ENCODE data around the gene ATP1A4.

Gene ATP1A4

DNA sequence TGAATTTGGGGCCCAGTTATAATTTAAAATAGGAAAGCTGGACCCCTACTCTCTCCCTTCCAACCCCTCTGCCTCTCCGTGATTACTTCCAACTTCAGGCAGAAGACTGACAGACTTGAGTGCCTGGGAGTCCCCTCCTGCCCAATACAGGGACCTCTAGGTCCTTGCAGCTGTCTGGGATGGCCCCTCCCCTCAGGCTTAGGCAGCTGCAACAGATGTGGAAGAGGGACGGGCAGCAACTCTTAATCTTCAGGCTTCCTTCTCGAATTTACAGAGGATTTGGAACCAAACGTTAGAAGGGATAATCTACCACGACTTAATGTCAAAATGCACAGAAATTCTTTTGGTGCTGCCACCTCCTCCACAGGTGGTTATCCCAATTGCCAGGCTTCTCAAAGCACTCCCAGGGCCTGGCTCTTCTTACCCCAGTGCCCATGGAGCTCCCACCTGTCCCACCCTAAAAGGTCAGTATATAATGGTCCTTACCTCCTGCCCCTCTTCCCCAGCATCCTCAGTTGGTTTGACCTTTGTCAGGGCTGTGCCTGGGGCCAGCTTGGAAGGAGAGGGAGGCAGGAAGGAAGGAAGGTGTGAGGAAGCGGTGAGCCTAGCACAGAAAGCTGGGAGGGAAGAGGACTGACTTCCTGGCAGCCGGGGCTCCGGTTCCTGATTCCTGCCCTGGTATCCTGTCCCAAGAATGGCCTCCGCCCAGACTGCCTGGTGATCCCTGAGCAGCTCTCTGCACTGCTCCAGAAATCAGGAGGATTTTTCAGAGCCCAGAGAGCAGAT is 56.6 kb downstream of the ATP1A4 start:
- no peak for DNase-seq

DNA sequence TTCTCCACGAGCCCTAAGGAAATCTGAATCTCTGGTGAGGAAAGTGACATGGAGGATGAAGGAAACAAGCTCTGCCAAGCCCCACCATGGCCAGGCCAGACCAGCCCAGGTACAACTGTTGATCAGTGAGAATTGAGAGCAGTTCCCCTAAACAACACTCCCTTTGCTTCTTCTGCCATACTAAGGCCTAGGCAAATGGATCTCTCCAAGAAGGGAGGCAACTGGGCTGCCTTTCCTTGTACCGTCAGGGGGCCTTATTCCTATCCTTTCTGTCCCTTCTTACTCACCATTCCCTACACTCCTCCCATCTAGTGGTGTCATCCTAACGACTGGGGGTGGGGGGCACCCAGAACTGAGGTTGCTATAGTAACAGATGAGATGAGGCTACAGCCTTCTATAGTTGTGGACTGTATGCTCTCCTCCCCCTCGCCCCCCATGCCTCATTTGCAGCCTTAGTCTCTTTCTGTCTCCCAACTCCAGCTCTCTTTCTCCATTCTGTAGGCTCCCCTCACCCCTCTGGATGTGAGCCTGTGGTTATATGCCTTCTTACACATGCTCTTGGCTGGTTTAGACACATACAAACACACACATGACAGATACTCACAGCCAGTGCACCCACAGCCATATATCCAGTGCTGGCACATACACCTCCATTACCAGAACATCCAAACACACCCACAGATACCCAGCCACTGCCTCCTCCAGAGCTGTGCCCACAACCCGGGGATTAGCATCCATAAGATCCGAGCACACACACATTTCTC is 57.3 kb downstream of the ATP1A4 start:
- DNase-seq, result no peak

DNA sequence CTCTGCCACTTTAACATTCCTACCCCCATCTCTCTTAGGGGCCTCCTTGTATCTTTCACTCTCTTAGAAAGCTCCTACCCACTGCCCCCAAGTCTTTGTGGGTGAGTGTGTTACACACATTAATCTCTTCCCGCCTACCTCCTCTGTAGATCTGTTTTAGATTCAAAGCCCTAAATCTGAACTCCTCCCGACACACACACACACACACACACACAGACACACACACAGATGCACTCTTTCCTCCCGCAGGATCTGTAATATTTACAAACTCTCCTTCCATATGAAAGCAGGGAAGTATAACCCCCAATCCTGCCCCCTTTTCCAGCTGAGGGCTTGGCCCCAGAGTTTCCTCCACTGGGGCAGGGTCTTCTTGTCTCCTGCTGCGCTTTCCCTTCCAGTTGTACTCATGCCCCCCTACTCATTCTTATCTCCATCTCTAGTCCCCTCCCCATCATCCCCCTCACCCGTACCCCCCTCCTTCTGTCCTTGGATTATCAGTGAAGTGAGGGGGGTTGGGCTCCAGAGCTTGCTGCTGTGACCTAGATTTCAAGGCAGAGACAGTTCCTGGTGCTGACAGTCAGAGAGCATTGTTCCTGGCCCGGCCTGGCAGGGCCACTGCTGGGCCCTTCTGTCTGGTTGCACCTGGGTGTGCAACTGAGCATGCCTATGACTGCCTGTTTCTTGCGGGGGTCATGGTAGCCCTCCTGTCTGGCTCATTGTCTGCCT is 58.1 kb downstream of the ATP1A4 start:
- DNase-seq, result no peak

DNA sequence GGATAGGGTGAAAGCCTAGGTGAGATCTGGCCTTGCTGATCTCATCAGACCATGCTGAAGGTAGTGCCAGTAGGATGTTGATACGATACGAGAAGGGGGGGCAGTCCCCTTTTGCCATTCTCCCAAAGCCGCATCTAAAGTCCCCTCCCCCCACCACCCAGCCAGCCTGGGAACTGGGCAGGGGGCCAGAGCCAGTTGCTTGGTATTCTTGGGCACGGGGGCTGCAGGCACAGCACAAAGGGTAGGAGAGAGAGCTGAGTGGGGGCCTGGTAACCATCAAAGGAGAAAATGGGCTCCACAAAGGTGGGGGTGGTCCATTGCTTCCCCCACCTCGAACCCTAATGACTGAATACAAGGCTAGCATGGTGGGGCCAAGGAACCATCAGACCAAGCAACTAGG is 59.2 kb downstream of the ATP1A4 start:
- no peak for DNase-seq

DNA sequence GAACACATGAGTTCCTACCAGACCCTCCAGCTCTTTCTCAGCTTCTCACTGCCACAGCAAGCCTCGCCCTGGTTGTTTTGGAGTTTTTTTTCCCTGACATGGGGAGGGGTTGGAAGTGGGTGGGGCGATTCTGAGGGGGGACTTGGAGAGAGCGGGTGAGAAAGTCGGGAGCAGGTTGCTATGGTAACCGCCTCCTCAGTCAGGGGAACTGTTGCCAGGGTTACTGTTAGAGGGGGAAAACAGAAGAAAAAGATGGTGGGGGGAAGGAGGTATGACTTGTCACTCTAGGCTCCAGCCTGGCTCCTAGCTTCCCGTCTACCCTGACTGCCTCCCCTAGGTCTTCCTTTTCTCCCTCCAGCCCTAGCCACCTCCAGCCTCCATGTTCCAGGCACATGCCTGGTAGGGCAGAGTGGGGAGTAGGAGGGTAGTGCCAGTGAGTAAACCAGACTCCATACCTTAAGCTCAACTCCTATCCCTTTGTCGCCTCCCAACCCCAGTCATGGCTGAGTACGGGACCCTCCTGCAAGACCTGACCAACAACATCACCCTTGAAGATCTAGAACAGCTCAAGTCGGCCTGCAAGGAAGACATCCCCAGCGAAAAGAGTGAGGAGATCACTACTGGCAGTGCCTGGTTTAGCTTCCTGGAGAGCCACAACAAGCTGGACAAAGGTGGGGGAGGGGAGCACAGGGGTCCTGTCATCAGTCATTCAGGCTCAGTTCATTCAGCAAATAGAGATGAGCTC is 59.8 kb downstream of the ATP1A4 start:
- DNase-seq, result no peak

DNA sequence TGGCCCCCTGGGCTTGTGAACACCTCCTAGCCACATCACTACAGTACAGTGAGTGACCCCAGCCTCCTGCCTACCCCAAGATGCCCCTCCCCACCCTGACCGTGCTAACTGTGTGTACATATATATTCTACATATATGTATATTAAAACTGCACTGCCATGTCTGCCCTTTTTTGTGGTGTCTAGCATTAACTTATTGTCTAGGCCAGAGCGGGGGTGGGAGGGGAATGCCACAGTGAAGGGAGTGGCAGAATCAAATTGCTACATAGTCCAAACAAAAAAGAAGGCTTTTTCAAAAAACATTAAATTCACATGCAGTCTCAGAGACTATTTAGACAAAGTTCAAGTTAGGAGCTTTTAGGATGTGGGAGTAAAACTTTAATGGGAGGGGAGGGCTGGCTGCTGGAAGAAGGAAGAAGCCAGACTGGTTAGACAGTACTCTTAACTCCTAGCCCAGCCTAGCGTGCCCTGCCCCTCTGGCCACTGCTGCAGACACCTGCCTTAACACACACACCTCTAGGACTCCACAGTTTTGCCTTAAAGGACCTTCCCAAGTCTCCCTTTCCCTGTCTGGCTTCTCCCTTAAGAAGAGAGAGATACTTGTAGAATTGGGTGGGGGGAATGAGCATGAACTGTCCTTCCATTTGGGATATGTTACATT is 63.2 kb downstream of the ATP1A4 start:
- no peak for DNase-seq

DNA sequence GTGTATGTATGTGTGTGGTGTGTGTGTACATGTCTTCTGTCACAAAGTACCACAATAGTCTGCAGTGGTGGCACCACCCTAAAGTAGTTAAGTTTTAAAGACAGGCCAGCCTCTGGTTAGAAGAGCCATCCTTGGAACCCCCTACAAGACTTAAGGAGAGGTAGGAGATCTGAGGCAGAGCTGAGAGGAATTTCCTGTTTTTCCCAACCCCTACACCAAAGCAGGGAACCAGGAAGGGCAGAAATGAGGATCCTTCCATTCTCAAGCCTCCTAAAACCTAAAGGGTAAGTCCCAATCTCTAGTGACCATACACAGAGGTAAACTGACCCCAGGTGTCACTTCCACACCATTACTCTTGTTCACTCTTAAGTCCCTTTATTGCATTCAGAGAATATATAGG is 64.9 kb downstream of the ATP1A4 start:
- no peak for DNase-seq

DNA sequence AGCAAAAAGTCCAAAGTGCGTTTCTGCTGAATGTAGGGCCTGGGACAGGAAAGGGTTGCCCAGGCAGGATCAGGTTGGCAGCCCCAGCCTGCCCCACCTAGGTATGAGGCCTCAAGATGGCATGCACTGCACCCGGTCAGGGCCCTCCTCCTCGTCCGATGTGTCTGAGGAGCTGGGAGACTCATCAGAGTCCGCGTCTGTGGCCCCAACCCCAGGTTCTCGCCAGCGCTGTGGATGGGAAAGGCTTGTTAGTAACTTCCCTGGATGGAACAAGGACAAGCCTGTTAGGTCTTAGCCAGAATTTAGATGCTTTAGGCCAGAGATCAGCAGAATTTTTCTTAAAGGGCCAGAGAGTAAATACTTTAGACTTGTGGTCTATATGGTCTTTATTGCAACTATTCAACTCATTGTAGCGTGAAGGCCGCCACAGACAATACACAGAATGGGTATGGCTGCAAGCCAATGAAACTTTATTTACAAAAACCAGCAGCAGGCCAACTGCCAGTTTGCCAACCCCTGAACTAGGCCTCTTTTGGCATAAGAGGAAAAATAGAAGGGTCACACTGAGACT is 66.2 kb downstream of the ATP1A4 start:
- no peak for DNase-seq

DNA sequence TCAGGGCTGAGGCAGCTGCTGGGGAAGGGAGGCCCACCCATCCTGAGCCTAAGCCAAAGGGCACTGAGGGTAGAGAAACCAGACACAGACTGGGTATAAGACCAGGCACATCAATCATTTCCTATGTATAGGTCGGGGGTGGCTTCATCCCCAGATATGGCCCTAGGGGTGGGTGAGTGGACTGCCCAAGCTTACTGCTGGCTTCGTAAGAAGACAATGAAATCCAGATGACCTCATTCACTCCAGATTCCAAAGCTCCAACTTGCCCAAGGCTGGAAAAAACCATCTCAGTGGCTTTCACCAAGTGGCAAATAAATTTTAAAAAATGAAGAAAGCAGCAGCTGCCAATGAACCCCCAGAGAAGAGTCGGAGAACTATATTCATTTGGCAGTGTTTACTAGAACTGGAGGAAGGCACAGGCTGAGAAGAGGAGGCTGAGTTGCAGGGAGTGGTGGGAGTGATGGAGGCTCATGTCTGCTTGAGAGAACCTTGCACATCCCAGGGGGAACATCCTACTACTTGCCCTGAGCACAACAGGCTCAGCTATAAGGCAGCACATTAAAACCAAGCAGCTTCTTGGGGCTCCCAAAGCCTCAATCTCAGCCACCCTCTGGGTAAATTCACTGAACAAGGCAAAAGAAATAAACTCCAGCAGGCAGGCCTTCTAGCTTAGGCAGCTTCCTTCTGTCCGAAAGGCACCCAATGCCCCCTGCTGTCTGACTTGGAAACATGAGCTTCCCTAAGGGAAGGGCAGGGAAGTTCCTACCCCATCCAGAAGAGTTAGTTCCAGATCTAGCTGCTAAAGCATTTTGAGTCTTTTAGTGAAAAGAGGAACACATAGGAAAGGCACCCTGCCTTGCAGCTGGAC is 67.9 kb downstream of the ATP1A4 start:
- no peak for DNase-seq

DNA sequence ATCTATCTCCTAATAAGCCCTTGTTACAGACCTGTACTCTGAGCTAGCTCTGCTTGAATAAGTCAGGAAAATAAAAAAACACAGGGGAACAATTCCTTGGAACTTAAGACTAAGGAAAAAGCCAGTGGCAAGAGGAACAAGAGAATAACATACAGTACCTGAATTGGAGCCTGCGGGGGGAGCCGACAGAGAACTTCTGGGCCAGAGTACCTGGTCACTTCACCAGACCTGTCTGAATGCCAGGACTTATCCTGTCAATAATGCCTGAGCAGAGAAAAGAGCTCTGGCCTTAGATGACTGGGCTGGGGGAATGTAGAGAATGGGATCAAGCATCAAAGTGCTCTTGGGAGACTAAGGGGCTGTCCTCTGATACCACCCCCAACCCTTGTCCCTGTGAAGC is 68.9 kb downstream of the ATP1A4 start:
- DNase-seq, result no peak

DNA sequence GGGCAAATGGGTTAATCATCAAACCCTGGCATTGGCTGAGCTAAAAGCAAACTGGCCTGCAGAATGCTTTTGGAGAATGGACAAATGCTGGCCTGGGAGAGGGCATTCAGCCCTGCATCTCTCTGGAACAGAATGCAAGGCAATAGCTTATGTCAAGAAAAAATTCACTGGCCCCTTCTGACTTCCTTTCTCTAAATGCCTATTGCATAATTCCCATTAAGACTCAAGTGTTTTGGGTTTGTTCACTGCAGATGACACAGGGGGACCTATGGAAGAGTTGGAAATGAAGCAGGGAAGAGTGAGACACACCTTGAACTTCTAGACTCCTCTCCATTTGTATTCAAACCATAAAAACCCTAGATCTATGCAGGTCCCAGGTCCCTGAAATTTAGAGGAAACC is 69.7 kb downstream of the ATP1A4 start:
- DNase-seq, result no peak

DNA sequence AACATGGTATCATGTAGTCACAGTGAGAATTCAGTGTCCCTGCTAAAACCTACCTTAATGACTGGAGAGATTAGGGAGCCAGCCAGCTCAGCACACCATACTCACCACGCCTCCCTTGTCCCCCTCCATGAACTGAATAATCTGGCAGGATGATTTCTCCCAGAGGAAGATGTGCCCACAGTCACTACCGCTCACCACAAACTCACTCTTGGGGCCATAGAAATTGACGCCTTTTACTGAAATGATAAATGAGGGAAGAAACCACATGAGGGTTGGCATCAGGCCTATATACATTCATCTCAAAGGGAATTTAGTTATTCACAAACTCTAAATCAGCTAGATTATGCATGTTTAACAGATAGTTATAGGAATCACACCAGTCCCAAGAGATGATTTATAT is 71.1 kb downstream of the ATP1A4 start:
- DNase-seq, result no peak

DNA sequence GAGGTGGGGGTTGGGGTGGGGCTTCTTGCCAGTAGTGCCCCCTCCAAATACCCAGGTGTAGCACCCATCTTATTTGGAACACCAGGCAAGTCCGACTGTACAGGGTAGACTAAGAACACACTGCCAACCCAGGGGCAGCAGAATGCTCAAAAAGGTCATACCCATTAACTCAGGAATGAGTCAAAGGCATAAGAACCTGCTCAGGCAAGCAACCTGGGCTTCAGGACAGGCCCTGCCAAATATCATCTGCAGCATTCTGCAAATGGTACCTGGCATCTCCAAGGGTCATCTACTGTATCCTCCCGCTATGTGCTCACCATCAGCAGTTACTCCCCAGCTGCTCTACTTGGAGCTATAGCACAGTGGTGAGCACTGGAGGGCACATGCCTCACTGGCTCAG is 73.2 kb downstream of the ATP1A4 start:
- DNase-seq, result no peak

DNA sequence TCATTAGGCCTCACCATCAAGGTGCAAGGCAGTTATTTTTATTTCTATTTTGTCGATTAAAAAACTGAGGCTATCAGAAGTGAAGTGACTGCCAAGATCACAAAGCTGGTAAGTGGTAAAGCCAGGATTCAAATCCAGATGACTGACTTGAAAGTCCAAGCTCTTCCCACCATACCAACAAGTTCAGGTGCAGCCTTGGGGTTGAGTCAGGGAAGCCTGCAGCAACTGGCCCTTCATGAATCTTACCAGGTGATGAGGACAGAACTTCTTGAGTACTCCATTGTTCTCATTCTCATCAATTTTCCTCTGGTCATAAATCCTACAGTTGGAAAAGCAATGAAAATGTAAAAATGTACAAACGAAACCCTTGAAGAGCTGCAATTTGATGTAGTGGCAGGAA is 73.9 kb downstream of the ATP1A4 start:
- no peak for DNase-seq

DNA sequence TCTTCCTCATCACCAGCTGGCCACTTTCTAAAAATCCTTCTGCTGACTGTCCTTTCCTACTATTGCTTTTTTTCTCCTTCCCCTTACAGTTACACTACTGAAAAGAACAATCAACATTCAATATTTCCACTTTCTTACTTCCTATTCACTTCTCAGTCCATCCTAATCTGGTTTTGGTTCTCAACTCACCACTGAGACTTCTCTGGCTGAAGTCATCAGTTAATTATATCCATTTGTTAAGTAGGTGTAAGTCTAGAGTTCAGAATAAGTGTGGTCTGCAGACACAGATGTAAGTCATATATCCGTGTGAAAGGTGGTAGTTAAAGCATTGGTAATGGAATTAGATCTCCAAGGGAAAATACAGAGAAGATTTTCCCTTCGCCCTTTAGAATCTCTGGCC is 75.2 kb downstream of the ATP1A4 start:
- no peak for DNase-seq

DNA sequence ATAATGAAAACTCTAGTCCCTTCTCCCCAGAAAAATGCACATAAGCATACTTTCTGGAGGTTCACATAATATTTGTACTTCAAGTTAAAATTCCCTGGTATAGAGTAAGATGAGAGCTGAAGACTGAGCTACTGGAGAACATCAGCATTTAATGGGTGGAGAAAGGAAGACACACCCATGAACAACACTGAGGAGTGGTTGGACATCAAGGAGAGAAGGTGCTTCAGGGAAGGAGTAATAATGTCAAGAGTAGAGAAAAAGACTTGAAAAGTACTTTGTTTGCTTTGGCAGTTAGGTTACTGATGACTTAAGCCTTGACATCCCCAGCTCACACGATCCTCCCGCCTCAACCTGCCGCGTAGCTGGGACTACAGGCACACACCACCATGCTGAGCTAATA is 75.6 kb downstream of the ATP1A4 start:
- no peak for DNase-seq

DNA sequence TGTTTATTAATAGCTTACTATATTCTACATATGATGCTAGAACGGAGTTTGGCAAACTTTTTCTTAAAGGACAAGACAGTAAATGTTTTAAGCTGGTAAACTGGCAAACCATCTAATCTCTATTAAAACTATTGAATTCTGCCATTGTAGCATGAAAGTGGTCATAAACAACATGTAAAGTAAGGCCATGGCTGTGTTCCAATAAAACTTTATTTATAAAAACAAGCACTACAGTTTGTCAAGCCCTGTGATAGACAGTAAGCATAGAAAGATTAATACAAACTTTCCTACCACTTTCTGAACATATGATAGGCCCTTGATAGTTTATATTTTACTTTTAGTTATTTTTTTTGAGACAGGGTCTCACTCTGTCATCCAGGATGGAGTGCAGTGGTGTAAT is 76.2 kb downstream of the ATP1A4 start:
- DNase-seq, result no peak

DNA sequence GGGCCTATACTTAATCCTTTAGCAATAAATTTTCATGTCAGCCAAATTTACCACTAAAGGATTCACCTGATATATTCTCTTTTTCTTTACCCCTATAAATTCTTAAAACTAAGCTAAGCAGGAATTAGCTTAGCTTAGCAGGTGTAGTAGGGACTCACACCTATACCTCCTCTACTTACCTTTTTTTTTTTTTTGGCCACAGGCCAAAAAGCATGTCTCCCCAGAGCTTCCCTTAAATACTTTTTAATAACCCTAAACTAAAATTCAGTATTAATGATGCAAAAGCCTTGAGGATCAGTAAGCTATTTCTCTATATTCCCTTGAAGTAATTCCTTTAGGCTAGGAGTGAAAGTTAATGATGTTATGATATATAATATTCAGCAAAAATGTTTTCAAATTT is 77.0 kb downstream of the ATP1A4 start:
- no peak for DNase-seq

DNA sequence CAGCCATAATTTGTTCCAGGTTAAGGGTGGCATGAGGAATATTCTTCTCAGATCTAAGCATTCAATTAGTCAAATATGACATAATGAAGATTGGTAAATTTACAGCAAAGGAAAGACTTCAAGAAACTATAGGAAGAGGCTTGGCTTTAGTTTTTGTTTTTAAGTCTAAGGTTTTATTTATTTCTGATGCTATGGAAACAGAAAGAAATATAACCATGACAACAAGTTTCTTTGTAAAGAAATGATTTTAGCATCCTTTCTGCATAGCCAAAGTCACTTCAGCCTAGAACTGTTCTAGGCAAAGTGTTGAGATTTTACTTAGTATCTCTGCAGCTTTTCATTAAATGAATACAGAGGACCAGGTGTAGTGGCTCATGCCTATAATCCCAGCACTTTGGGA is 81.5 kb downstream of the ATP1A4 start:
- DNase-seq, result no peak

Data from NCI-H2029 (cell line).